ENCODE results near the gene MYPN.

GRCh38 chr10:68086910-68087684, 22.2 kb upstream of the MYPN start:
- TF ChIP-seq CTCF (IDR thresholded peaks at IDR 0.05) = no peak; the same call in 2 of the 3 replicates
- no peak for TF ChIP-seq RFX5 (IDR thresholded peaks at IDR 0.05)
- TF ChIP-seq RAD21 (conservative IDR thresholded peaks at IDR 0.05 in 1 of 2, IDR thresholded peaks at IDR 0.05 in 1 of 2) = peak in 1 of 2 experiments; percentile 48; a peak in 3 of 5 replicates
- no peak for TF ChIP-seq MAFK (IDR thresholded peaks at IDR 0.05; ENCODE audit: partially characterized antibody)
- no peak for TF ChIP-seq CBX2 (IDR thresholded peaks at IDR 0.05; ENCODE audit: borderline replicate concordance, low read depth)
- no peak for TF ChIP-seq CHD4 (IDR thresholded peaks at IDR 0.05; ENCODE audit: borderline replicate concordance)
- TF ChIP-seq SREBF2 (IDR thresholded peaks at IDR 0.05) = no peak
- TF ChIP-seq CHD2 (IDR thresholded peaks at IDR 0.05; ENCODE audit: low read length, partially characterized antibody) = no peak
- TF ChIP-seq EP300 (IDR thresholded peaks at IDR 0.05) = peak; percentile 78 to 83; a peak in 4 of 5 replicates
- TF ChIP-seq, protein P1, sequence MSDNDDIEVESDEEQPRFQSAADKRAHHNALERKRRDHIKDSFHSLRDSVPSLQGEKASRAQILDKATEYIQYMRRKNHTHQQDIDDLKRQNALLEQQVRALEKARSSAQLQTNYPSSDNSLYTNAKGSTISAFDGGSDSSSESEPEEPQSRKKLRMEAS (IDR thresholded peaks at IDR 0.05) = peak; percentile 57; the same call in 1 of the 2 replicates
- TF ChIP-seq RARB (CRISPR knock-in tag; IDR thresholded peaks at IDR 0.05) = 0 out of 2 replicates have a peak, but pooled peaks have one; percentile 78
